ENCODE data around the gene MYLK. TPM values are rescaled to one million over a fixed set of nuclear protein-coding genes. Genes with fewer than 3 reads are reported as not detected.

Gene MYLK
- total and polyA plus RNA-seq, 2 of the 4 experiments (the other 2 are of a cell fraction) = 299 to 484 TPM

- Histone ChIP-seq H3K9ac (ENCODE audit: low read depth, low read length) (no peak overlapping the region), H3K14ac (replicated peaks; ENCODE audit: low read depth, low read length) (no peak overlapping the region), H2AK9ac (replicated peaks; ENCODE audit: low read depth, low read length, poor library complexity) (no peak overlapping the region), H2BK5ac (ENCODE audit: low read depth, low read length, poor library complexity, severe bottlenecking) (no peak overlapping the region), H4K20me1 (ENCODE audit: insufficient read depth, low read length) (peaks cover 9% of the 10 kb centered on the region), H2BK20ac (ENCODE audit: low read depth, low read length) (no peak overlapping the region), H3K4me2 (ENCODE audit: low read depth, low read length) (no peak overlapping the region), H3K79me1 (ENCODE audit: low read depth in 1 of 2, low read length in 2 of 2) (peaks cover 7 to 14% of the 10 kb centered on the region in 2 experiments; a peak in 3 of 4 replicates), H3K9me3 (ENCODE audit: control insufficient read depth, insufficient read depth, low read length) (no peaks in the 10 kb centered on the region), H3K36me3 (ENCODE audit: control insufficient read depth, insufficient read depth, low read length) (peaks cover 7% of the 10 kb centered on the region), H4K91ac (ENCODE audit: insufficient read depth, low read depth, low read length) (no peak overlapping the region), H2AK5ac (ENCODE audit: low read depth, low read length) (no peak overlapping the region), H3K9me1 (ENCODE audit: insufficient read depth, low read length) (peaks cover 11% of the 10 kb centered on the region), H2BK120ac (ENCODE audit: low read depth, low read length) (no peak overlapping the region), H3K27me3 (ENCODE audit: control insufficient read depth, insufficient read depth, low read length) (no peaks in the 10 kb centered on the region), H3K4ac (ENCODE audit: low read depth, low read length) (no peak overlapping the region), H3K18ac (ENCODE audit: low read depth, low read length) (no peak overlapping the region), H4K5ac (ENCODE audit: low read depth, low read length) (no peak overlapping the region), H2BK15ac (ENCODE audit: low read depth, low read length) (no peak overlapping the region), H3K56ac (ENCODE audit: extremely low read depth, insufficient read depth, low read length) (no peak overlapping the region), H2AFZ (replicated peaks; ENCODE audit: low read length, poor library complexity) (no peak overlapping the region), H4K8ac (ENCODE audit: low read depth in 2 of 2, low read length in 2 of 2) (no peak overlapping the region), H3K23ac (ENCODE audit: low read depth, low read length) (no peak overlapping the region), H3K27ac (ENCODE audit: insufficient read depth, low read length) (no peak overlapping the region), H3K4me3 (ENCODE audit: insufficient read depth, low read depth, low read length) (no peak overlapping the region), H3K4me1 (ENCODE audit: control insufficient read depth, insufficient read depth, low read length) (peaks cover 4% of the 10 kb centered on the region)
- dilution Hi-C loops (cut with HindIII; ENCODE audit: low sequenced_read_pairs, unreplicated experiment) (no loop called here), intact Hi-C loops (cut with micrococcal nuclease) (no loop called here), in situ Hi-C loops (cut with MboI; ENCODE audit: low sequenced_read_pairs) (no loop called here)
- DNase-seq (no peak), ATAC-seq (ENCODE audit: low read depth) (no peak)
- TF ChIP-seq BHLHE40 (IDR thresholded peaks at IDR 0.05; ENCODE audit: low read depth, low read length) (no peak), SMC3 (IDR thresholded peaks at IDR 0.05; ENCODE audit: low read depth, low read length) (no peak), POLR2A (IDR thresholded peaks at IDR 0.05; ENCODE audit: low read depth, low read length) (no peak), CHD1 (IDR thresholded peaks at IDR 0.05; ENCODE audit: low read depth, low read length) (no peak), RAD21 (IDR thresholded peaks at IDR 0.05; ENCODE audit: low read length) (no peak), NFE2L2 (IDR thresholded peaks at IDR 0.05; ENCODE audit: low read depth, low read length) (no peak), MXI1 (IDR thresholded peaks at IDR 0.05; ENCODE audit: borderline replicate concordance, low read depth, low read length) (no peak), USF2 (IDR thresholded peaks at IDR 0.05; ENCODE audit: low read depth, low read length) (no peak), CTCF (conservative IDR thresholded peaks at IDR 0.05; ENCODE audit: low read depth, low read length) (no peak), FOS (IDR thresholded peaks at IDR 0.05; ENCODE audit: low read depth, low read length) (no peak), RFX5 (IDR thresholded peaks at IDR 0.05; ENCODE audit: low read depth, low read length) (no peak), MAZ (IDR thresholded peaks at IDR 0.05; ENCODE audit: borderline replicate concordance, low read depth, low read length) (no peak), RCOR1 (IDR thresholded peaks at IDR 0.05; ENCODE audit: insufficient replicate concordance, low read length) (no peak), CEBPB (IDR thresholded peaks at IDR 0.05; ENCODE audit: low read depth, low read length) (no peak), MAFK (IDR thresholded peaks at IDR 0.05; ENCODE audit: low read depth, low read length) (no peak), ELK1 (IDR thresholded peaks at IDR 0.05; ENCODE audit: borderline replicate concordance, low read depth, low read length) (no peak)
- ChIA-PET POLR2A (ENCODE audit: unreplicated experiment) (no interaction called here), CTCF (no interaction called here)
- 80% methylated on average over 1 of the region's 6 CpGs; no CpG with 5 or more reads in 1 of the 2 experiments for WGBS, 2 experiments (ENCODE audit: extremely low coverage in 2 of 2, insufficient read length in 1 of 2)
- no TSS peak for BruUV-seq (replicated peaks)
These were observed 320.1 kb downstream of the MYLK start for GRCh38 chr3:123564056-123564455.

All from IMR-90 (cell line).